Gastrocnemius medialis (tissue), 4 donors: ENCODE data around the gene EIF3B. TPM values are rescaled to one million over a fixed set of nuclear protein-coding genes. Genes with fewer than 3 reads are reported as not detected.

Experiments used
- ATAC-seq, 2 donors: fragments of 150-250 bp; one replicate each; pipeline ENCODE4 v1.9.1; 2016
- DNase-seq, 2 donors: peaks; one replicate each; pipeline ENCODE4 v3.0.0-alpha.2; 2019
- H3K27ac ChIP-seq, 4 donors: fragments of 200-600 bp; sonication (generic); 1 replicate in 1 of 4; 2 replicates in 3 of 4; pipeline ENCODE4 v1.5.1; 2016 to 2018; ENCODE audit warnings: mild to moderate bottlenecking in 2 of 4, moderate library complexity in 1 of 4
- H3K27me3 ChIP-seq, 3 donors: fragments of 200-600 bp; sonication (generic) in 2 of 3; 1 replicate in 1 of 3; 2 replicates in 2 of 3; pipeline versions ENCODE4 v1.5.1 to v1.6.0; 2016 to 2019; ENCODE audit warnings: mild to moderate bottlenecking in 1 of 3, moderate library complexity in 1 of 3
- H3K36me3 ChIP-seq, 2 donors: fragments of 200-600 bp; sonication (generic) in 1 of 2; one replicate each; pipeline ENCODE4 v1.5.1; 2017 to 2018
- H3K4me1 ChIP-seq, 2 donors: fragments of 200-600 bp; sonication (generic) in 1 of 2; one replicate each; pipeline ENCODE4 v1.5.1; 2016 to 2017; ENCODE audit warnings: mild to moderate bottlenecking in 2 of 2
- H3K4me3 ChIP-seq, 4 donors: fragments of 200-600 bp; sonication (generic) in 3 of 4; 1 replicate in 1 of 4; 2 replicates in 3 of 4; pipeline ENCODE4 v1.5.1; 2016 to 2019; ENCODE audit warnings: mild to moderate bottlenecking in 2 of 4
- H3K9me3 ChIP-seq, 3 donors: fragments of 200-600 bp; sonication (generic) in 2 of 3; 1 replicate in 1 of 3; 2 replicates in 2 of 3; pipeline ENCODE4 v1.5.1; 2016 to 2019
- POLR2A ChIP-seq, 2 donors: fragments of 450-650 bp; IDR thresholded peaks; one replicate each; pipeline ENCODE4 v1.6.1; 2017; ENCODE audit warnings: antibody characterized with exemption in 2 of 2, mild to moderate bottlenecking in 2 of 2, moderate library complexity in 2 of 2
- in situ Hi-C, 4 donors: fragments of 200-750 bp; cut with MboI; loops; one replicate each; pipeline versions ENCODE4 v1.15.0 to v1.8.0; 2017; ENCODE audit warnings: low sequenced_read_pairs in 4 of 4
- intact Hi-C: fragments of 100-400 bp; cut with DNase I; formaldehyde crosslinking; loops from one replicate; pipeline ENCODE4 v1.15.1; 2023; ENCODE audit warnings: low total_unique reads
- total RNA-seq, 4 donors: library from RNA; depleted of rRNA; stranded (reverse); fragments of >200 nt; gene quantifications; one replicate each; pipeline versions ENCODE4 v1.1.0 to v1.2.3, GENCODE V29; 2016
- TF ChIP-seq, protein P1 (sequence below), 5 experiments: fragments of 450-650 bp in 3 of 5; fragments of 200-600 bp in 2 of 5; sonication (generic) in 2 of 5; IDR thresholded peaks in 4 of 5; conservative IDR thresholded peaks in 1 of 5; 1 replicate in 4 of 5; 2 replicates in 1 of 5; pipeline ENCODE4 v1.5.1; 2016 to 2019; ENCODE audit warnings: antibody characterized with exemption in 5 of 5, mild to moderate bottlenecking in 3 of 5, moderate library complexity in 3 of 5

The EIF3B gene
- total RNA-seq, 4 donors from 2014 or later: 105 to 207 (median 195) TPM

DNA sequence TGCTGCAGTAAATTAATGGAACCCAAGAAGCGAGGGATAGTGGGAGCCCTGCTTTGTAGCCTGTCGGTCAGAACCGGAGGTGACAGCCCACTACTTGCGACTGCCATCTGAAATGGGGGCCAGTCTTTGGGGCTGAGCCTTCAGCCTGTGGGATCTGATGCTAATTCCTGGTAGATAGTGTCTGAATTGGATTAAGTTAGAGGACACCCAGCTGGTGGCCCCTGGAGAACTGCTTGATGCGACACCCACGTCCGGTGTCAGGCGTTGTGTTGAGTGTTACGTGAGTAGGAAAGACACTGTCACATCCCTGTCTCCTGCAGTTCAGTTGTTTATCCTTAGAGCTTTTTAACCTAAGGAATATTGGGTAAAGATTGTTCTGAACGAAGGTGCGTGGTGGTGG lies 5.0 kb downstream of the EIF3B start:
- intact Hi-C loops: loop anchor here (10.0 kb wide), 1 partner anchor 785 kb away; the partner anchor contains the start of gene PSMG3
- H3K27me3 ChIP-seq: no peaks in the 10 kb centered on the region
- in situ Hi-C loops: no loop called here
- no peaks in the 10 kb centered on the region for H3K9me3 ChIP-seq
- H3K27ac ChIP-seq: no peak overlapping the region
- H3K4me3 ChIP-seq: no peak overlapping the region
- DNase-seq (no peak), ATAC-seq (no peak)
- no peak for TF ChIP-seq POLR2A (IDR thresholded peaks at IDR 0.05)
- TF ChIP-seq, protein P1, sequence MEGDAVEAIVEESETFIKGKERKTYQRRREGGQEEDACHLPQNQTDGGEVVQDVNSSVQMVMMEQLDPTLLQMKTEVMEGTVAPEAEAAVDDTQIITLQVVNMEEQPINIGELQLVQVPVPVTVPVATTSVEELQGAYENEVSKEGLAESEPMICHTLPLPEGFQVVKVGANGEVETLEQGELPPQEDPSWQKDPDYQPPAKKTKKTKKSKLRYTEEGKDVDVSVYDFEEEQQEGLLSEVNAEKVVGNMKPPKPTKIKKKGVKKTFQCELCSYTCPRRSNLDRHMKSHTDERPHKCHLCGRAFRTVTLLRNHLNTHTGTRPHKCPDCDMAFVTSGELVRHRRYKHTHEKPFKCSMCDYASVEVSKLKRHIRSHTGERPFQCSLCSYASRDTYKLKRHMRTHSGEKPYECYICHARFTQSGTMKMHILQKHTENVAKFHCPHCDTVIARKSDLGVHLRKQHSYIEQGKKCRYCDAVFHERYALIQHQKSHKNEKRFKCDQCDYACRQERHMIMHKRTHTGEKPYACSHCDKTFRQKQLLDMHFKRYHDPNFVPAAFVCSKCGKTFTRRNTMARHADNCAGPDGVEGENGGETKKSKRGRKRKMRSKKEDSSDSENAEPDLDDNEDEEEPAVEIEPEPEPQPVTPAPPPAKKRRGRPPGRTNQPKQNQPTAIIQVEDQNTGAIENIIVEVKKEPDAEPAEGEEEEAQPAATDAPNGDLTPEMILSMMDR (IDR thresholded peaks at IDR 0.05 in 4 of 5, conservative IDR thresholded peaks at IDR 0.05 in 1 of 5): no peak
- peaks cover 0 to 43% of the 10 kb centered on the region in 2 donors for H3K36me3 ChIP-seq
- H3K4me1 ChIP-seq: peaks cover 28 to 30% of the 10 kb centered on the region in 2 donors

DNA sequence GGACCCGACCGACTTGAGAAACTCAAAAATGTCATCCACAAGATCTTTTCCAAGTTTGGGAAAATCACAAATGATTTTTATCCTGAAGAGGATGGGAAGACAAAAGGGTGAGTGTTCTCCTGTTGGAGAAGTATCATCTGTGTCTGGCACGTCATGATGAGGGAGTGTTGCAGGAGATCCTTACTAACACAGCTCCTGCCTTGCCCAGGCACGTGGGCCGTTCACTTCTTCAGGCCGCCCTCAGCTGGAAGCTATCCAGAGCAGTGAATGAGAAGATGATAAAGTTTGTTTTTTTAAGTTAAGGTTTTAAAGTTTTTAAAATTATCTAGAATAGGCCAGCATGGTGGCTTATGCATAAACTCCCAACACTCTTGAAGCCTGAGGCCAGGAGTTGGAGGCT lies 6.2 kb downstream of the EIF3B start:
- H3K4me1 ChIP-seq: peaks cover 28 to 29% of the 10 kb centered on the region in 2 donors
- in situ Hi-C loops (no loop called here), intact Hi-C loops (no loop called here)
- H3K36me3 ChIP-seq: peaks cover 0 to 53% of the 10 kb centered on the region in 2 donors
- no peak overlapping the region for H3K4me3 ChIP-seq
- ATAC-seq (no peak), DNase-seq (no peak)
- H3K9me3 ChIP-seq: no peaks in the 10 kb centered on the region
- no peak for TF ChIP-seq POLR2A (IDR thresholded peaks at IDR 0.05)
- TF ChIP-seq, protein P1 (IDR thresholded peaks at IDR 0.05 in 4 of 5, conservative IDR thresholded peaks at IDR 0.05 in 1 of 5): no peak
- H3K27me3 ChIP-seq: no peaks in the 10 kb centered on the region
- no peak overlapping the region for H3K27ac ChIP-seq

DNA sequence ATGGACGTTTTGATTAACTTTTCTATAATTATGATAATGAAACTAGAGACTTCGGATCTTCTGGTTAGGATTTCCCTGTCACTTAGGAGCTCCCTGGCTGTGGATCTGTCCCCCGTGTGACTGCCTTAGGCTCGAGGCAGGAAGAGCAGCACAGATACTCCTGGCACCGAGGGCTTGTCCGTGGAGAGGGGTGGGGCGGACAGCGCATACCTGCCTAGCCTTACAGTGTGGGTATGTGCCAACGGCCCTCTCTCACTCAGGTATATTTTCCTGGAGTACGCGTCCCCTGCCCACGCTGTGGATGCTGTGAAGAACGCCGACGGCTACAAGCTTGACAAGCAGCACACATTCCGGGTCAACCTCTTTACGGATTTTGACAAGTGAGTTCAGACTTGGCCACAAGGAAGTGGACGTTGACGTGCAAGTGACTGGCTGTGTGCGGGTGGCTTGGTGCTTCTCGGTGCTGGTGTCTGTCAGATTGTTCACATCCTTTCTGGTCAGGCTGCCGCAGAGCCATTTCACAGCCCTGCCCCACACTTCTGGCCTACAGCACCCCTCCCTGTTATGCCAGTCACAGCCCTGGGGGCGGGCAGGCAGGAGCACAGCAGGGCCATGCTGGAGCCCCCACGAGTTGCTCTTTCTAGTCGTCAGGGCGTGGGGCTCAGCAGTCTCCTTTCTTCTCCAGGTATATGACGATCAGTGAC lies 7.9 kb downstream of the EIF3B start:
- Histone ChIP-seq H3K4me3 (no peak overlapping the region), H3K36me3 (peaks cover 0 to 71% of the 10 kb centered on the region in 2 donors), H3K27ac (no peak overlapping the region), H3K4me1 (peaks cover 11 to 12% of the 10 kb centered on the region in 2 donors), H3K9me3 (no peaks in the 10 kb centered on the region), H3K27me3 (no peaks in the 10 kb centered on the region)
- TF ChIP-seq, protein P1 (IDR thresholded peaks at IDR 0.05 in 4 of 5, conservative IDR thresholded peaks at IDR 0.05 in 1 of 5): no peak
- no peak for TF ChIP-seq POLR2A (IDR thresholded peaks at IDR 0.05)
- in situ Hi-C loops: no loop called here
- intact Hi-C loops: no loop called here
- ATAC-seq: no peak
- no peak for DNase-seq

DNA sequence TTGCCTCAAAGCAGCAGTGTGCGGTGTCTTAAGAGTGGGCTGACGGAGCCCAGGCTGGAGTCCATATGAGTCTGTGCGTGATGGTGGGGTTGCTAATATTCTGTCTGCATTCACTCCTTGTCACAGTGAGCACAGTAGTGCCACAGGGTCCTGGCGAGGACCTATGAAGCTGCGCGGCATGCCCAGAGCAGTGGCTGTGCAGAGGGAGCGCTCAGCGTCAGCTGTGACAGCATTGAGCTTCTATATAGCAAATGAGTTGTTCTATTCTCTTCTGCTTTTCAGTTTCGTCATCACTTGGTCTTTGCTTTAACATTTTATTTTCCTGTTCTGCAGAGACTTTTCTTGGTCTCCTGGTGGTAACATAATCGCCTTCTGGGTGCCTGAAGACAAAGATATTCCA lies 14.5 kb downstream of the EIF3B start:
- TF ChIP-seq POLR2A (IDR thresholded peaks at IDR 0.05): no peak
- TF ChIP-seq, protein P1 (IDR thresholded peaks at IDR 0.05 in 4 of 5, conservative IDR thresholded peaks at IDR 0.05 in 1 of 5): no peak
- ATAC-seq: no peak
- H3K27ac ChIP-seq: no peak overlapping the region
- in situ Hi-C loops: no loop called here
- peaks cover 6 to 96% of the 10 kb centered on the region in 2 donors for H3K36me3 ChIP-seq
- intact Hi-C loops: no loop called here
- no peak overlapping the region for H3K4me3 ChIP-seq
- peaks cover 5 to 8% of the 10 kb centered on the region in 2 donors for H3K4me1 ChIP-seq
- H3K27me3 ChIP-seq: no peaks in the 10 kb centered on the region
- no peaks in the 10 kb centered on the region for H3K9me3 ChIP-seq
- DNase-seq: no peak
